ENCODE results near the gene NF2.

NF2 gene

DNA sequence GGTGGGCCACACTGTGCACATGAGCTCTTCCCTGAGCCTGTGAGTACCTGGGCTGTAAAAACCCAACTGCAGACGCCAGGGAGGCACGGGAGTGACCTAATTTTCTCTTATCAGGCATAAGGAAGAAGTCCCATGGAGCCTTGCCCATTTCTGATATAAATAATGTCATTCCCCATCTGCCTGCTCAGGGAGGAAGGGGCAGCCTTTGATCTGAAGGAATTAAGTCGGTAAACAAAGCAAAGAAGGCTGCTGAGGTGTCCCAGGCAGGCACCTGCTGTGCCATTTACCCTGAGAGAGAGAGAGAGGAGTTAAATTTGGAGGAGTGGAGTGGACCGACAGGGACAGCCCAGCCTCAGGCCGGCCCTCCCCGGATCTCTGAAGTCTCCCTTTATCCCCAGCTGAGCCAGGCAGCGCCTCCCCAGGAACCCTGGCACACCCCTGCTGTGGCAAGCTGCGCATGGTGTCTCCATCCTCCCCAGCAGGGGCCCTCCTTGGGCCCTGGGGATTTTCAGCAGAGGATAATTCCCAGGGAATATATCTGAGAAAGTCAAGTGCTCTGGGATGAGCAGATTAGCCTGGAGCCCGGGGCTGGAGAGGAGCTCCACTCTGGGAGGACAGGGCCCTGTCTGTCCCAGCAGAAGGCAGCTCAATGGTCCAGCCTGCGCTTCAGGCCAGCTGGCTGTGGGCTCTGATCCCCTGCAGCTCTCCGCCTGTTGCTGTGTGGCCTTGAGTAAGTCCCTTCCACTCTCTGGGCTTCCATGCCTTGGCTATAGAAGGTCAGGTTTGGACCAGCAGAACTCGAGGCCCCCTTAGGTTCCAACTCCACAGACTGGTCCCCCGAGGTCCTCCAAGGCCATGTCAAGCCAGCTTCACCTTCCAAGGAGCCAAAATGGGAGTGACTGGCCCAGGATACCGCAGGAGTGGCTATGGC is 98.8 kb downstream of the NF2 start:
- DNase-seq (ENCODE audit: low read depth): no peak

DNA sequence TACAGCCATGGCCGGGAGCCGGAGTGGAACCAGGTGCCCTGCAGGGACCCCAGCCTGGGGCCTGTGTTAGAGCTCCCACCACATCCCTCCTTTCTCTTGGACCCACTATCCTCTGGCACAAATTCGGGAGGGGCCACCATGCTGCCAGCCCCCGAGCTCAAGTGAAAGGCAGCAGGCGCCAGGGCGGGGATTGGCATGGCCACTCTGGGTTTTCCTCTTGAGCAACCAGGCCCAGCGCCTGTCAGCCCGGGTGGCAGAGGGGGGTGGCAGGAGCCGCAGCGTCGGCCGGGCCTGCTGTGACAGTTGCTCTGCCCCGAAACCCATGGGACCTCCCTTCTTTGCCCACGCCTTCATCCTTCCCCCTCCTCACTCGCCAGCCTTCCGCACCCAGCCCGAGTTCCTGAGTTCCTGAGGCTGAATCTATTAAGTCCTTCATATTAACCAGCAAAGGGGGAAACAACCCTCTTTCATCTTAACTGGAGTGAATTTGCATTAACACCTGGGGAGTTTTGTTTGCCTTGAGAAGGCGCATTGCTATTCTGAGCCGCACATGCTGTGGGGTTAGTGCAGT is 99.6 kb downstream of the NF2 start:
- no peak for DNase-seq (ENCODE audit: low read depth)

DNA sequence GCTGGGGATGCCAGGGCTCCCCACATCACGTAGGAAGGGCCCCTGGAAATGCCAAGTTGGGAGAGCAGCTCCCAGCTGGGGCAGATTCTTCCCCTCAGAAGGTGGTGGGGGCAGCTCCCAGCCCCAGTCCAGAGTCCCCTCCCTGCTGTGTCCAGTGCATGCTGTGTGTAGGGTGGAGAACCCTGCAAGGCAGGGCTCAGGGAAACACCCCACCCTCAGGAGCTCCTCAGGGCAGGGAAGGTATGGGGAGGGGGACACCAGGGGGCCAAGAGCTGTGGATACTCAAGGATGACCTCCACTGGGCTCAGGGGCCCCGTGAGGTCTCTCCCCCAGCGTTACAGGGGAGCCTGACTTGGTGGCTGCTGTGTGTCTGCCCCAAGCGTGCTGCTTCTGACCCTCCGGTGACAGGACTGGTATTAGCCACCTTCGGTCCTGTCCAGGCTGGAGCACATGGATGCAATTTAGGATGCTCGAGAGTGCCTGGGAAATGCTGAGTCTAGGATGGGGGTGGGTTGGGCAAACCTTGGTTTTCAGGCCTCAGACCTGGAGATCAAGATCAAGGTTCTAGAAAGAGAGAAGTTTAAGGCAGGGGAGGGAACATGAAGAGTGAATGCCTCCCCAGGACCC is 100.2 kb downstream of the NF2 start:
- no peak for DNase-seq (ENCODE audit: low read depth)

DNA sequence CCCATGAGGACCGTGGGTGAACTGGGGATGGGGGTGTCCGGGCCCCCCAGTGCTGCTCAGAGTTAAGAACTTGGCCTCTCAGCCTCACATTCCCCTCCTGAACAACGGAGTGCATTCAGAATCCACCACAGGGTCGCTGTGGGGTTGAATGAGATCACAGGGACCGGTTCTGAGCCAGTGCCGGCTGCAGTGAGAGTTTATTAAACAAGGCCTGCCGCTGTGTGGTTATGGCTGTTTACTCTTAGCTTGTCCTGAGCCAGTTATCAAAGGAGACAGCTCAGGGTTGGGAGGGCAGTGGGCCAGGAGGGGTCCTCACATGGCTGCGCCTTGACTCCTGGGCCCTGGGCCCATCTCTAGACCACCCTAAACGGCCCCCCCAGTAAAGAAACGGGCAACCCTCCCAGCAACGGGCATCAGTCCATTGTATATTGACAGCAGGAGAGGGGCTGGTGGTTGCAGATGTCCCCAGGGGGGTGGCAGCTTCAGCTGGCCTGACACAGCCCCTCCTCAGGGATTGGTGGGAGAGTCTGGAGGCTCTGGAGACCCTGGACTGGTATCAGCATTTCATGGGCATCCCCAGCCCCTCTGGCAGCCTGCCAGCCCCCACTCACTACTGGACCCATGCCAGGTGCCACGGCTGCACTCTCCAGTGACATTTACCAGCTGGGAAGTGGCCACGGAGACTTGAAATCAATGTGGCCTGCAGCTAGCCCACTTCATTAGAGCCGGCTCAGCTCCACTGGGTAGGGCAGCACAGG is 101.3 kb downstream of the NF2 start:
- DNase-seq (ENCODE audit: low read depth): no peak

DNA sequence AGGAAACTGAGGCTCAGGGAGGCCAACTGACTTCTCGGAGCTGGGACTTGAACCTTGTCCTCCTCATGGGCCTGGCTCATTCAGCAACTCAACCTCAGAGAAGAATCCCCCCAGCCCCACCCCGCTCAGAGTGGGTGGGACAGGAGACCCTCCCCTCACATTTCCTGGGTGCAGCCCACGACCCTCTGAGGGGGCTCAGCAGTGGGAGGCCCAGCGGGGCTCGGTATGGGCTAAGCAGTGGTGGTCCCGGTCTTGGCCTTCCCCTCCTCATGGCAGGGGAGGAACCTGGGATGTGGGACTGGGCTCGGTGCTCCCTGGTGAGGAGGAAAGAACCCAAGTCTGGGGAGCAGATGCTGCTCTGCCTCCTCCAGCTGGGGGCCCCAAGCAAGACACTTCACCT is 102.2 kb downstream of the NF2 start:
- no peak for DNase-seq (ENCODE audit: low read depth)

DNA sequence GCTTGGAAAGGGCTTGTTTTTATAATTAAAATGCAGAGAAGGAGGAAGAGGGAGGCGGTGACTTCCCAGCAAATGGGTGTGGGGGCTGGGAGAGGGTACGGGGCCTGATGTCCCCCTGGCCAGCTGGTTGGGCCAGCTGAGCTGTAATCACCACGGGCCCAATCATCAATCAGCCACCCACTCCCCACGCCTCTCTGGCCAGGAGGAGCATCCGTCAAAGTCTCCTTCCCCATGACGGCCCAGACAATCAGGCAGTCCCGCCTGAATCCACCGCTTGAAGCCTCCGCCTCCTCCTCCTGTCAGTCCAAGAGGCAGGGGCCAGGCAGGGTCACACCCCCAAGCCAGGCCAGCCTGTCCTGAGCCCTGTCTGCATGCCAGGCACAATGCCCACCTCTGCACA is 103.1 kb downstream of the NF2 start:
- DNase-seq (ENCODE audit: low read depth): no peak

DNA sequence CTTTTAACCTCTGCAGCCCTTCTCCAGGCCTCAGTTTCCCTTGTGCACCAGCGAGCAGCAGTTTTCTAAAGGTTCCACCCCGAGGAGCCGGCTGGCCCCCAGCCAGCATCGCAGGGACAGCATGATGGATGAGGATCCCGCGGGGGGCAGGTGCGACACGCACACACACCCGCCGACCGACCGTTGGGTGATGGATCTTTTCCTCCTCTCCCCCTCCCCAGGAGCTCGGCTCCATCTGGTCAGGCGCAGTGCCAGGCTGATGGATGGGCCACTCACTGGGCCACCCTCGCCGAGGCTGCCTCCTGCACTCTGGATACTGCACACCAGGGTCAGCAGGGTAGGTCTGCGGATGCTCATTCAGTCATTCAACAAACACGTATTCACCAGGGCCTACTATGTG is 103.6 kb downstream of the NF2 start:
- DNase-seq (ENCODE audit: low read depth): no peak

DNA sequence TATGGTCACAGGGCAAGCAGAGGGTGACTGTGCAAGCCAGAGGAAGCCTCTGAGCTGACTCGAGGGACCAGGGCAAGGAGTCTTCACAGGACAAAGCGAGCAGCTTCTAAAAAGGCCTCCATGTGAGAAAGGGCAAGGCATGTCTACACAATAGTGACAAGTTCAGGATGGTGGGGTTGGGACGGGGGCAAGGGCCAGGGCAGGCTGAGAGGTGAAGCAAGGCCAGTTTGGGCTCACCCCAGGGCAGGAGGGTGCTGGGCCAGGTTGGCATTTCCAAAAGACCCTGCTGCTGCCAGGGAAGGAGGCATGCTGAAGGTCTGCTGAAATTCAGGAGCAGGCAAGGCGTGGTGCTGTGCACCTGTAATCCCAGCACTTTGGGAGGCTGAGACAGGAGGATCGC is 104.0 kb downstream of the NF2 start:
- no peak for DNase-seq (ENCODE audit: low read depth)

DNA sequence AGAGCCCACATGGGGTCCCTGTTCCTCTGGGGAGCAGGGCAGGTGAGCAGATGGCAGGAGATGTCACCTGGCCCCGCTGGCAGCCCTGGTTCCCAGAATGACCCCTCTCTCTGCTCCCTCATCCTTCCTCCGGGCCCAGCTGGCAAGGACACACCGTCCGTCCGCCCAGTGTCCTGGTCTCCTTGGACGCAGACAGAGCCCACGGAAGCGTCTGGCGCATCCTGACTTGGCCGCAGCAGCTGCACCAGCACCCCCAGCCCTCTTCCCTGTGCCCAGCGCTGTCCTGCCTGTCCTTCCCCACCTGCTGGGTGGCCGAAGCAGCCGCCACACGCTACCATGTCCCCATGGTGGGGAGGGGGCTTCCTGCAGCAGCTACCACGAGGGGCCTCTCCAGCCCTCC is 106.8 kb downstream of the NF2 start:
- DNase-seq (ENCODE audit: low read depth): no peak

DNA sequence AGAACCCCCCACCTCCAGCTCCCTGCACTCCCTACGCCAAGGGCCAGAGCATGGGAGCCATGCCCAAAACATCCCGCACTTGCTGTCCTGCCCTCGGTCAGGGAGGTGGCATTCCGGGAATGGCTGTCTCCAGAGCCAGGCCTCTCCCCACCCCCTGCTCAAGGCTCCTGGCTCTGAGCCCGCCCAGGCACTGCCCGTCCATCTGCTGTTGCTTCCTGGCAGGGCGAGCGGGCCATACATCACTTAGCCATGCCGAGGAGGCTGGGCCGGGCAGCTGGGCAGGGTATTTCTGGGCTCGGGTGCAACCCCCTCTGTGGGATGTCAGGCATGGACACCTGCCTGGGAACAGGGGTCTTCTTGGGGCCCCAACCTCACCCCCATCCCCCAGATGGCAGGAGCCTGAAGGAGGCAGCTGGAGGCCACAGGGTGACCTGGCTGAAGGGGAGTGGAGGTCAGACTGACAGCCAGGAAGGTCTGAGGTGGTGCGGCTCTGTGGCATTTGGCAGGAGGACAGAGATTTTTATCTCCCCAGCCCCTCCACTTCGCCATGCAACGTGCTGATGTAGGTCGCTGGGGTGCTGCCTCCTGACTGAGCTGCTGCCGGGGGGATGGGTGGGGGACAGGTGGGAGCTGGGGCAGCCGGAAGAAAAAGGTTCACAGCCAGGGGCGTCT is 107.6 kb downstream of the NF2 start:
- no peak for DNase-seq (ENCODE audit: low read depth)

DNA sequence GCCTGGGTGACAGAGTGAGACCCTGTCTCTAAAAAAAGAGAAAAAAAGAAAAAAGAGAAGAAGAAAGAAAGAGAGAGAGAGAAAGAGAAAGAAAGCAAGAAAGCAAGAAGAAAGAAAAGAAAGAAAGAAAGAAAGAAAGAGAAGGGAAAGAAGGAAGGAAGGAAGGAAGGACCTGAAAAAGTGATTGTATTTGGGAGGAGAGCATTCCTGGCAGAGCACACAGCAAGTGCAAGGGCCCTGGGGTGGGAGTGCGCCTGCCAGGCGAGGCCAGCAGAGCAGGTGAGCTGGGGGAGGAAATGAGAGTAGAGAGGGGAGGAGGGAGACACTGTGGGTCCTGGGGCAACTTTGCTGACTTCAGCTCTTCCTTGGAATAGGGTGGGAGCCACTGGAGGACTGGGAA is 108.7 kb downstream of the NF2 start:
- DNase-seq (ENCODE audit: low read depth): no peak

DNA sequence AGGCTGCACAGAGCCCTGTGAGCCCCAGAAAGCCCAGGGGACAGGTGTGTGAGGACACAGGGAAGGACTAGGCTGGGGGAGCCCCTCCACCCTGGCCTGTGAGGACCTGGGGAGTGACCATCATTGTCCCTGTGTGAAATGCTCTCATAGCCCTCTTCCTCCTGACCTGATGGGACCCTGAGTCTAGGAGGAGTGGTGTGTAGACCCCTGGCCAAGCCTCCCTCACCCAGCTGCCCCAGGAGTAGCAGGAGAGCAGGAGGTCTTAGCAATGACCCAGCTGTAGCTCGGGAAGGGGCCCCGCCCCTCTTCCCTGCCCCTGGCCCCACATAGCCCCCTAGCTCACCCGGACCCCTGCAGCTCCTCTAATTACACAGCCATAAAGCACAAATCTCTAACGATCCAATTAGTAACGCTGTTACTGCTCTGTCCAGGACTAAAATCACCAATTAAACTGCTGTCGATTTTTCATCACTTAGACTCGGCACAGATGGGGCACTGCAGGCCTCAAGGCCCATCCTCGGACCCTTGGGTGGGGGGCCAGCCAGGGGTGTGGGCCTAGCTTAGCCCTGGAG is 109.8 kb downstream of the NF2 start:
- no peak for DNase-seq (ENCODE audit: low read depth)

DNA sequence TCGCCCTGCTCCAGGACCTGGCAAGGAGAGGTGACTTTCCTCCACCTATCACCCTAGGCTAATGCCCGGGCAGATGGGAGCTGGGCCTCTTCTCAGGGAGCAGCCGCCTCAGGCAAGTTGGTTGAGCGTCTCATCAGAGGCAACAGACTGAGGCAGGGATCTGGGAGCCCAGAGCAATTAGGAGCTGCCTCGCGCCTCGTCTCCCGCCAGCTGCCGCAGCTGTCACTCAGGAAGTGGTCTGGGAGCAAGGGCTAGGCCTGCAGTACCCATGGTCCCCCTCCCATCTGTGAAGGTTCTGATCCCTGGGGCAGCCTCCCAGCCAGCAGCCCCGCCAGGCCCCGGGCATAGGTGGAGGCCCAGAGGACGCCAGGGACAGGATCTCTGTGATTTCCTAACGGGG is 111.8 kb downstream of the NF2 start:
- DNase-seq (ENCODE audit: low read depth): no peak

DNA sequence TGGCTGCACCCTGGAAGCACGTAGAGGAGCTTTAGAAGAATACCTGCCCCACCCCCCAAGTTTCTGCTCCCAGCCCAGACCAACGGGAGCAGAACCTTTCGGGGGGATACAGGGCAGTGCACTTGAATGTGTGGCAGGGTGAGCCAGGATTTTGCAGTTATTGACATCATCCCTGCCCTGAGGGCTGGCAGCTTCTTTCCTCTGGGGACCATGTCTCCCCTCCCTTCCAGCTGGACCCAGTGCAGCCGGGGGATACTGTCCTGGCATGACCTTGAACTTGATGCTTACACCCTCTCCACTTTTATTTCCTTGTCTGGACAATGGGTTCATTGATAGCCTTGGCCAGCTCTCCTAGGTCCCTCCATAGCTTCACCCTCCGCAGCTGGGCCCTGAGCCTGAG is 112.3 kb downstream of the NF2 start:
- no peak for DNase-seq (ENCODE audit: low read depth)

DNA sequence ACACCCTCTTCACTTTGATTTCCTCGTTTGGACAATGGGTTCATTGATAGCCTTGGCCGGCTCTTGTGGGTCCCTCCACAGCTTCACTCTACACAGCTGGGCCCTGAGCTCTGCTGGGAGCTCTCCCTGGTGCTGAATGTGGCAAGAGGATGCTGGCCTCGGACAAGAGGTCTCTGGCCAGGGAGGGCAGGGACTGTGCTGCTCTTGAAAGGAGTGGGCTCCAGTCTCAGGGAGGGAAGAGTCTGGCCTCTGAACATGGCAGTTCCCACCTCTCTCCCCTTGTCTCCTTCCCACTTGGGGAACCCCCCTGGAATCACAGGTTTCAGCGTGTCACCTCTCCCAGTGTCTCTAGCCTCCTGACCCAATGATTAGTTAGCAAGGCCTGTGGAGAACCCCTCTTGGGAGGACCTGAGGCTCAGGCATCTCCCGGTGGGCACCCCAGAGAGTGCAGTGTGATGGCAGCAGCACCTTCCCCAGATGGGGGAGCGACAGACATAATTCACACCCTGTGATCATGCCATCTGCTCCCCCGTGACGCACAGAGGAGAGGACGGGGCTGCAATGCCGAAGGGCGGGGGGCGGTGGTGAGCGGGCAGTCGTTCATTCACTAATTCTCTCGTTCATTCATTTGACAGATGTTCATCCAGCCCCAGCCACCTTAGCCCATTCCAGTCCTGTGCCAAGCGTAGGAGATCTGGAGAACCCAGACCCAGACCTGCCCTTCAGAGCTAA is 113.5 kb downstream of the NF2 start:
- no peak for DNase-seq (ENCODE audit: low read depth)

DNA sequence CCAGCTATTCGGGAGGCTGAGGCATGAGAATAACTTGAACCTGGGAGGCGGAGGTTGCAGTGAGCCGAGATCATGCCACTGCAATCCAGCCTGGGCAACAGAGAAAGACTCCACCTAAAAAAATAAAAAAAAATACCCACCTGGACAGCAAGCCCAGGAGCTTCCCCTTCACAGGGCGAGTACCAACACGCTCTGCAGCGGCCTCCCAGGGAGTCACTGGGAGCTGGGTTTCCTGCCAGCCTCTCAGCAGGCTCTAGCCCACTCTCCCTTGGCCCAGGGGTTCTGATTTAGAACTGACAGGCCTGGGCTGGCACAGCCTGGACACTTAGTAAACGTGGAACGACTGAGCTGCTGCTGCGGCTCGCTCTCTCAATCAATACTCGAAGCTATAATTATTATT is 114.4 kb downstream of the NF2 start:
- no peak for DNase-seq (ENCODE audit: low read depth)

DNA sequence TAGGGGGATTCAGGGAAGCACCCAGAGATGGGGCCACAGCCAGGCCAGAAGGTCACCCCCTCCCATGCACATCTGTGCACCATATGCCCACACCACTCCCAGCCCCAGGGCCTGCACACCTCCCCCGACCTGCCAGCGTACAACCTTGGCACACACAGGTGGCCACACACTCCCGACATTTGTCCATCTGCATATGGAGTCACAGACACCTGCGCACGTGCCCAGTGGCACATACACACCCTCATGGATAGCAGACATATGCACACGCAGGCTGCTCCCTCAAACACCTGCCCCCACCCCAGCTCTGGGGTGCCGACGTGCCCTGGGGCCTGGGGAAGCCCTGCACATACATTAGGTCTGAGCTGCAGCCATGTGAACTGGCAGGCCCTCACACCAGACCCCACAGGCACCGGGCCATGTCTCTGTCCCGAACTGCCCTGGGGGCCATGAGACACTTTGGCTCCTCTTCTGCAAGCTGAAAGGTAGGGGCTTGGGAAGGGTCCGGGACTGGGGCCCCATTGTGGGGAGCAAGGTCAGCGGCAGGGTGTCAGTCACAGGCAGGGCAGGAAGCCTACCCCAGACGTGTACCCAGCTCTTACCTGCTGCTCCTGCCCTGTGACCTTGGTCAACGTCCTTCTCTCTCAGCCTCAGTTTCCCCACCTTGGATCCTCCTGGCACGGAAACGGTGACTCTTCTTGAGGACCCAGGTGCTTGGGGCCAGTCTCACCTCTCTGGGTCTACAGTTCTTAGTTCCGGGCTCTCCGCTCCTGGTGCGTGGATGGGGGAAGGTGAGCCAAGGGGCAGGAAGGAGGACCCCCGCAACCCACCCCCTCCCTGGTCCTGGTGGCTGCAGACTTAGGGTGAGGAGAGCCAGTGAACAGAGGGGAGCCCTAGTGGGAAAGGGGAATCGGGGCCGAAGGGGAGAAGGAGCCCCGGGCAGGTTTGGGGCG is 115.8 kb downstream of the NF2 start:
- DNase-seq (ENCODE audit: low read depth): no peak

DNA sequence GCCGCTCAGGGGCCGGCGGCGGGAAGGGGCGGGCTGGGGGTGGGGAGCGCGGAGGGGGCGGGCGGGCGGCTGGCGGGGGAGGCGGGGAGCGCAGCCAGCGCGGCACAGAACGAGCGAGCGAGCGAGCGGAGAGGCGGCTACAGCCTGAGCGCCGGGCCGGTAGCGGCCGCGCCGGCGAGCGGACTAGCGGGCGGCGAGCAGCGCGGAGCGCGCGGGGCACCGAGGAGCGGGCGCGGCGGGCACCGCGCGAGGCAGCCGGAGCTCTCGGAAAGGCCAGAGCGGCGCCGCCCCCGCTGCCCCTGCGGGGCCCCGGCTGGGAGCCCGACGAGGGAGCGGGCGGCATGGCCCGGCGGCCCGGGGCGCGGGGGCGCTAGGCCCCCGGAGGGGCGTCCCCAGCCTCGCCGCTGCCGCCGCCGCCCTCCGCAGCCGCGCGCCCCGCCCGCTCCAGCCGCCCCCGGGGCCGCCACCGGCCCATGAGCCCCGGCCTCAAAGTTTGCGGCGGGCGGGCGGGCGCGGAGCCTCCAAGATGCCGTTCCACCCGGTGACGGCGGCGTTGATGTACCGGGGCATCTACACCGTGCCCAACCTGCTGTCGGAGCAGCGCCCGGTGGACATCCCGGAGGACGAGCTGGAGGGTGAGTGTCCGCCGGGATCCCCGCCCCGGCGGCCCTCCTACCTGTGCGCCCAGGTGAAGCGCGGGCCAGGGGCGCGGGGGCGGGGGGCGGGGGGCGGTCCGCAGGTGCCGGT is 116.6 kb downstream of the NF2 start, which contains the start of gene CABP7:
CABP7 (plus strand) TSS at position 105 of the 747 bp plus-strand sequence; CDS start at position 527, 422 bp downstream.
- DNase-seq (ENCODE audit: low read depth): no peak

DNA sequence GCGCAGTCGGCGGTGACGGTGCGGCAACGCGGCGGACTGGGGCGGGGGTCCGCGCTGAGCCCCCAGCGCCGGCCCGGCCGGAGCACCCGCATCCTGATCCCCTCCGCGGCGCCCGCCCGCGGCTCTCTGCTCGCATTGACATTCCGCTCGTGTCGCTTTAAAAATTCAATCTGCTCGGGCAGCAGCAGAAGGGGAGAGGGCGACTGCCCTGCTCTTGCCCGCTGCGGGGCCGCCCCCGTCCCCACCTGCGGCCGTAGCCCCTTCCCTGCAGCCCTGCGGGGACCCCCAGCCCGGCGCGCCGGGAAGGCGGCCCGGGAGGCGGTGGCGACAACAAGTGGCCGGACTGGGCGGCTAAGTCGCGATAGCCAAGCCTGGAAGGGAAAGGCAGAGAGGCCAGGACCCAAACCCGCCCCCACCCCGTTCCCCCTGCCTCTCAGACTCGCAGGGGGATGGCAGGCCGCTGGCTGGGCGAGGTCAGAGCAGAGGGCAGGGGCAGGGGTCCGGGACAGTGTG is 117.4 kb downstream of the NF2 start:
- DNase-seq (ENCODE audit: low read depth): no peak
